ENCODE measurements around the gene BZW1. TPM values are rescaled to one million over a fixed set of nuclear protein-coding genes. Genes with fewer than 3 reads are reported as not detected.

Gene BZW1
- total and polyA plus RNA-seq, 2 of the 4 experiments (the other 2 are of a cell fraction): 204 to 268 TPM

DNA sequence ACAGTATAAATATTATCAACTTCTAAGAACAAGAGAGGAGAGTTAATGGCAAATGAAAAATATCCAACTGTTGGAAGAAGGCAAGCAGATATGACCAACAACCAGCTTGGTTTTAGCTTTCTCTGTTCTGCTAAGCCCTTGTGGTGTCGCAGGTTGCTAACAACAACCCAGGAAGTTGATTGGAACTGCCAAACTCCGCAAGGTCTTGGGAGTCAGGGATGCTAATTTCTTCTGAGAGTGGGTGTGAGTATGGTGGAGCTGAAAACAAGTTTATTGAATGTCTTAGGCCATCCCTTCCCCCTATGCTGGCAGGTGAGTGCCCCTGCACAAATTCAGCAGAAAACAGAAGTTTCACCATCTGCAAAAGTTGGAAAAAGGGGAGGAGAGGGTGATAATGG lies 17.5 kb downstream of the BZW1 start:
- Histone ChIP-seq H3K14ac (replicated peaks; ENCODE audit: low read depth, low read length) (no peak overlapping the region), H3K4me1 (ENCODE audit: control insufficient read depth, insufficient read depth, low read length) (no peaks in the 10 kb centered on the region), H3K4ac (ENCODE audit: low read depth, low read length) (no peak overlapping the region), H3K27me3 (ENCODE audit: control insufficient read depth, insufficient read depth, low read length) (no peaks in the 10 kb centered on the region), H3K9me1 (ENCODE audit: insufficient read depth, low read length) (no peaks in the 10 kb centered on the region), H2BK20ac (ENCODE audit: low read depth, low read length) (no peak overlapping the region), H2AK5ac (ENCODE audit: low read depth, low read length) (no peak overlapping the region), H3K36me3 (ENCODE audit: control insufficient read depth, insufficient read depth, low read length) (peaks cover 4% of the 10 kb centered on the region; the same call in 1 of the 2 replicates), H2BK15ac (ENCODE audit: low read depth, low read length) (no peak overlapping the region), H4K5ac (ENCODE audit: low read depth, low read length) (no peak overlapping the region), H3K79me1 (ENCODE audit: low read depth in 1 of 2, low read length in 2 of 2) (no peaks in the 10 kb centered on the region), H3K9me3 (ENCODE audit: control insufficient read depth, insufficient read depth, low read length) (no peaks in the 10 kb centered on the region), H4K91ac (ENCODE audit: insufficient read depth, low read depth, low read length) (no peak overlapping the region), H3K9ac (ENCODE audit: low read depth, low read length) (no peak overlapping the region), H2BK5ac (ENCODE audit: low read depth, low read length, poor library complexity, severe bottlenecking) (no peak overlapping the region), H3K4me2 (ENCODE audit: low read depth, low read length) (no peak overlapping the region), H2BK120ac (ENCODE audit: low read depth, low read length) (no peak overlapping the region), H3K4me3 (ENCODE audit: insufficient read depth, low read depth, low read length) (no peak overlapping the region), H3K18ac (ENCODE audit: low read depth, low read length) (no peak overlapping the region), H2AFZ (replicated peaks; ENCODE audit: low read length, poor library complexity) (no peak overlapping the region), H3K27ac (ENCODE audit: insufficient read depth, low read length) (no peak overlapping the region), H4K8ac (ENCODE audit: low read depth in 2 of 2, low read length in 2 of 2) (no peak overlapping the region), H3K23ac (ENCODE audit: low read depth, low read length) (no peak overlapping the region), H3K56ac (ENCODE audit: extremely low read depth, insufficient read depth, low read length) (no peak overlapping the region), H2AK9ac (replicated peaks; ENCODE audit: low read depth, low read length, poor library complexity) (no peak overlapping the region), H4K20me1 (ENCODE audit: insufficient read depth, low read length) (no peaks in the 10 kb centered on the region)
- ChIA-PET POLR2A (ENCODE audit: unreplicated experiment) (no interaction called here), CTCF (no interaction called here)
- no CpG with 5 or more reads among the region's 2 CpGs for WGBS, 2 experiments (ENCODE audit: extremely low coverage in 2 of 2, insufficient read length in 1 of 2)
- in situ Hi-C loops (cut with MboI; ENCODE audit: low sequenced_read_pairs): no loop called here
- ATAC-seq (ENCODE audit: low read depth): no peak
- dilution Hi-C loops (cut with HindIII; ENCODE audit: low sequenced_read_pairs, unreplicated experiment): no loop called here
- DNase-seq: no peak
- BruUV-seq (replicated peaks): no TSS peak
- intact Hi-C loops (cut with micrococcal nuclease): no loop called here
- TF ChIP-seq POLR2A (IDR thresholded peaks at IDR 0.05; ENCODE audit: low read depth, low read length) (peak; percentile 37; the same call in 1 of the 2 replicates), CTCF (conservative IDR thresholded peaks at IDR 0.05; ENCODE audit: low read depth, low read length) (no peak)
